HG02678 (cell line): Measurements from ENCODE around the gene MPRIP.

ENCODE experiments used
- ATAC-seq: cut with Tn5 transposase; IDR thresholded peaks from one replicate; pipeline ENCODE4 v1.9.1; 2021; ENCODE audit warnings: mild to moderate bottlenecking, moderate library complexity; ENCODE audit not compliant: unreplicated experiment

The MPRIP gene

DNA sequence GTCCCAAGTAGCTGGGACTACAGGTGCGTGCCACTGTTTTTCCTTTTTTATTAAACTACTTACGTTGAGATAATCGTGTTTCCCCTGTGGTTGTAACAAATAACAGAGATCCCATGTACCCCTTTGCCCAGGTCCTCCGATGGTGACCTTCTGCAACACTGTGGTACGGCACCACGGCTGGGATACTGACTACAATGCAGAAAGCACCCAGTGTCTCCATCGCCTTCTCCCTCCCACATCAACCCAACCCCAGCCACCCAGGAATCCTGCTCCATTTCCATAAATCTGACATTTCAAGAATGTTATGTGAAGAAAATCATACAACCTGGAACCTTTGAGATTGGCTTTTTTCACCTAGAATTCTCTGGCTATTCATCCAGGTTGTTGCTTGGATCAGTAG is 22.1 kb downstream of the MPRIP start:
- ATAC-seq: no peak

- no peak for ATAC-seq
These were observed 23.8 kb downstream of the MPRIP start for GRCh38 chr17:17066021-17066420.

GRCh38 chr17:17067257-17067656 is 25.0 kb downstream of the MPRIP start:
- ATAC-seq: no peak

DNA sequence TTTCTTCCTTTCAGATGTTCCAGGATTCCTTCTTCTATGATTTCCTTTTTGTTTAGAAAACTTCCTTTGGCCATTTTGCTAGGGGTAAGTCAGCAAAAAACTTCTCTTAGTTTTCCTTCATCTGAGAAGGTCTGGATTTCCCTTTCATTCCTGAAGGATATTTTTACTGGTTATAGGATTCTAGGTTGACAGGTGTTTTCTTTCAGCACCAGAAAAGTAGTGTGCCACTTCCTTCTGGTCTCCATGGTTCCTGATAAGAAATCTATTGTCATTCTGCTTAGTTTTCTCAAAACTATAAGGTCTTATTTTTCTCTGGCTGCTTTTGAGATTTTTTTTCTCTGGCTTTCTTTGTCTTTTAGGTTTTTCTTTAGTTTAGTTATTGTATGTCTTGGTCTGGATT is 27.6 kb downstream of the MPRIP start:
- ATAC-seq: no peak

DNA sequence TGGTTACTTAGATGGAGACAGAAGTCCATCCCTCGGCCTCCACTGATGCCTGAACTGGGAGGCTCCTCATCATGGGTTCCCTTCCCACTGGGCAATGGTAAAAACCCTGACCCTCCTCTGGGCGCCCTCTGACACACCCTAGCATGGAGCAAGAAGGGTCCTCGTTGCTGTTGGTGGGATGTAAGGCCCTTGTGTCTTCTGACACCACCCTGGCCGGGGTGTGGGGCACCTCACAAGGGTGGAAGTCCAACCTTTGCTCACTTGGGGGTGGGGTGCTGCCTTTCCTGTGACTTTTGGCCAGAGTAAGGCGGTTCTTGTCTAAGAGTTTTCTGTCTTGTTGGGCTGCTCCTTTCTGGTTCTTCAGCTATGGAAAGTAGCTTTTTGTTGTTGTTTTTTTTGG is 28.7 kb downstream of the MPRIP start:
- ATAC-seq: no peak

GRCh38 chr17:17071531-17072360 is 29.5 kb downstream of the MPRIP start:
- no peak for ATAC-seq

DNA sequence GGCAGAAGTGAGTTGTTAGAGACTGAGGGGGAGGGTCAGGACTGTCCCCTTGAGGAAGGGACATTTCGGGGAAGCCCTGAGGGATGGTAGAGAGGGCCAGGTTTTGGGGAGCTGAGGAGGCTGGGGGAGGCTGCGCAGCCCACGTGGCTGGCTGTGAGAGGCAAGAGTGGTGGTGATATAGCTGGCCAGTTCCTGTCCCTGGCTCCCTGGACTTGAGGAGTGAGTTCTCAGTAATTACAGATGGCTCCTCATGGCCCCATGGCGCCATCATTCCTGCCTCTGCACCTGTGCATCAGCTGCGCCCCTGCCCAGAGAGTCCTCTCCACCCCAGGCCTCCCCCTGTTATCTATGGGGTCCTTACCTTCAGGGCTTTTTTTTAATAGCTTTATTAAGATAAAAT is 30.3 kb downstream of the MPRIP start:
- no peak for ATAC-seq

DNA sequence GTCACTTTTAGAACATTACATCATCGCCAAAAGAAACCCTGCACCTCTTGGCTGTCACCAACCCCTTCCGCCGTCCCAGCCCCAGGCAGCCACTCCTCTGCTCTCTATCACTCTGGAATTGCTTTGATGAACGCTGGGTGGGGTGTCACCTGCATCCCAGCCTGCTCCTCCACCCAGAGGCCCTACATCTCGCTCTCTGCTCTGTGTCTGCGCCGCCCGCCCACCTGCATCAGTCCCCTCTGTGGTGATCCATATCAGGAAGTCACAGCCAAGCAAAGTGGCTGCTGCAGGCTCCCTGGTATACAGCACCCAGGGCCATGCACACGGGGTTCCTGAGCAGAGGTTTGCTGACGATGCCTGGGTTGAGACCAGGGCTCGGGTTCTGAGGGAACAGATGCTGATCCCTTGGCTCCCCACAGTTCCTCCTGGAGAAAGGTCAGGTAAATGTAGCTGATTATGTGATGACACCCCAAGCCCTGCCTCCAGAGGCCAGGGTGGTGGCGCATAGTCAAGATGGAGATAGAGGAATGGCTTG is 30.8 kb downstream of the MPRIP start:
- no peak for ATAC-seq

DNA sequence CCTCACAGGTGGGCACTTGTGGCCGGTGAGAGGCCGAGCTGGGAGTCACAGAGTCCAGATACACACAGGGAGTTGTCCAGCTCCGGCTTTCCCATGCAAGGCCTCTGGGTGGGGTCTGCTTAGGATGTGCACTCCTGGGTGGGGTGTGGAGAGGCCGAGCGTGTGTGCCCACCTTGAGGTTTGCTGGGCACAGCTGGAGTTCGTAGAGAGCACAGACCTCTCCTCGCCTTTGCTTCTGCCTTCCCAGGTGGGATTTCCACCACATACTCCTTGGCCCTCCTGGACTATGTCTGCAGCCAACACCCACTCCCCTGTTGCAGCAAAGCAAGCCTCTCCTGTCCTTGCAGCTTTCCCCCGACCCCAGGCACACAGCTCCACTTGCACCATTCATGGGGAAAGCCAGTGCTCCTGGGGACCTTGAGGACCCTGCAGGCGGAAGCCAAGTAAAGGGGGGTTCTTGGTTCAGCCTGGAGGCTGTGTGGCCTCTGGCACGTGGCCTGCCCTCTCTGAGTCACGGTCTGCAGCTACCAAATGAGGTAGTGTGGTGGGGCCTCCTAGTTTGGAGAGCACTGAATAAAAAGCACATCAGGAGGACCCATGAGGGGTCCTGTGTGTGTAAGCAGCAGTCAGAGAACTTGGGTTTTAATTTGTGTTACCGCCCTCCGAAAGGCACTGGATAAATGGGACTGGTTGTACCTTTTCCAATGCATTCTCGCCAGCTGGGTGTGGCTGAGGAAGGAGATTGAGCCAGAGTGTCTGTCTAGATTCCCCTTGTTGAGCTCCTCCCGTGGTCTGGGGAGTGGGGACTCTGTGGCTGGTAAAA is 31.5 kb downstream of the MPRIP start:
- ATAC-seq: no peak

DNA sequence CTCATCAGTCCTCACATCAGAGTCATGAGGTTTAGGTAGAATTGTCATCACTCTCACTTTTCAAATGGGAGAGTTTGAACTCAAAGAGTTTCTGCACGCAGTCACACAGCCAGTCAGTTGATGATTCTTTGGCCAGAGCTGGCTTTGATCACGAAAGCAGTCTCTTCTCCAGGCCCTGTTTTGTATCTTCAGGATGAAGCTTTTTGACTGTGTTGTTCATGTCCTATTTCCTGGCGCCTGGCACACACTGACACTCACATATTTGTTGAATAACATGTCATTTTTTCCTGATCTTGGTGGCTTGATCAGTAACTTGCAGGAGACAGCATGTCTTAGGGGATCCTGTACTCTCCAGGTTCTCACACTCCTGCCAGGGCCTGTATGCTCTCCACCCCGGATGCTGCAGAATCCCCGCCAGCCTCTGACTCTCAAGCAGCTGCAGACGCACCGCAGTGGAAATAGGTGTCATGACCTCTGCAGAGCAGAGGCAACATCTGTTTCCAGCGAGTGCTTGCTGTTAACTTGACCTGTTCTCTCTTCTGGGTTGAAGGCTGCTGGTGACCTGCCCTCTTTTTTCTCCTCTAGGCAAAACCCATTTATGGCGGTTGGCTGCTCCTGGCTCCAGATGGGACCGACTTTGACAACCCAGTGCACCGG is 33.0 kb downstream of the MPRIP start:
- ATAC-seq: no peak

GRCh38 chr17:17076066-17076465 is 33.8 kb downstream of the MPRIP start:
- ATAC-seq: no peak

GRCh38 chr17:17077101-17077500 is 34.8 kb downstream of the MPRIP start:
- ATAC-seq: no peak

DNA sequence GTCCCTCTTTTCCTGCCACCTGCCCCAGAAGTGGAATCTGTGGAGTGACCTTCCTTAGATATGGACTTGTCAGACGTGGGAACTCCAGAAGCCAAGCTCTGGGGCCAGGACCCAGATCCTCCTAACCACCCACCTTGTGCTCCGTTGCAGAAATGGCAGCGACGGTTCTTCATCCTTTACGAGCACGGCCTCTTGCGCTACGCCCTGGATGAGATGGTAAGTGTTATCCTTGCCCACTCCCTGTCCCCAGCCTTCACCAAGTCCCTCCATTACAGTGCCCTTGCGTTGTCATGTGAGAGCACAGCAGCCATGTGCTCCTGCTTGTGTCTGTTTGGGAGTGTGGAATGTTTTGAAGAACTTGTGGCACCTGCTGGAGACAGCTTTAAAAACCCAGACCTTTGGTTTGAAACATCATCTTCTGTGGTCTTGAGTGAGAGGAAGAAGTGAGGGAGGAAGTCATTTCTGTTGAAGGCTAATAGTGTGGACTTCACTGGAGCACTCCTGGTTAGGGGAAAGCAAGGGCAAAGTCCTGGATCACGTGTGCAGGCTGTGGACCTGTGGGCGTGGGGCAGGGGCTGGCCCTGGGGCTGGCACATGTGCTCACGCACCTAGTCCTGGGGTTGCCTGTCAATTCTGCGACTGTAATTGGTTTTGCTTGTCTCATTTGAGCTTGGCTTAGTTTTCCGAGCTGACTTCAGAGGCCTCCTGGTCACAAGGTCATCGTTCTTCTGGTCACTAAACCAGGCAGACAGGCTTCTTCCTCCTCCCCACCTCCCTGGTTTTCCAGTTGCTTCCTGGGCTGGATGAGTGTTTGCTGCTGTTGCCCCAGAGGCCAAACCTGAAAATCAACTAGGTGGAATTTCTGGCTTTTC is 35.8 kb downstream of the MPRIP start:
- no peak for ATAC-seq

DNA sequence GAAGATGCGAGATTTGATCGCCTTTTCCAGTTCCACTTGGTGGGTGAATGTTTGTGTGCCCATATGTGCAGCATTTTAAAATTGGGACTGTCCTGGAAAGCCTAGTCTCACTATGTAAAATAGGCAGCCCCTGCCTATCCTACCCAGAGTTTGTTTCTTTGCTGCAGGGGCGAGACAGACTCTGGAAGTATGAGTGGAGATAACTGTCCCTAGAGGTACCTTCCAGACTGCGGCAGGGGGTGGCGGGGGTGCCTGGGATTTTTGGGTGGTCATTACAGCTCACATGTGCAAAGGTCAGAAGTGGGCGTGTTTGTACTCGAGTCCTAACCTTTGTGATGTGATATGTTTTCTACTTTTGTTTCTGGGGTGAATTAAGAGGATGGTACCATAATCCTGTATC is 36.6 kb downstream of the MPRIP start:
- no peak for ATAC-seq

GRCh38 chr17:17079336-17079735 is 37.1 kb downstream of the MPRIP start:
- ATAC-seq: no peak

DNA sequence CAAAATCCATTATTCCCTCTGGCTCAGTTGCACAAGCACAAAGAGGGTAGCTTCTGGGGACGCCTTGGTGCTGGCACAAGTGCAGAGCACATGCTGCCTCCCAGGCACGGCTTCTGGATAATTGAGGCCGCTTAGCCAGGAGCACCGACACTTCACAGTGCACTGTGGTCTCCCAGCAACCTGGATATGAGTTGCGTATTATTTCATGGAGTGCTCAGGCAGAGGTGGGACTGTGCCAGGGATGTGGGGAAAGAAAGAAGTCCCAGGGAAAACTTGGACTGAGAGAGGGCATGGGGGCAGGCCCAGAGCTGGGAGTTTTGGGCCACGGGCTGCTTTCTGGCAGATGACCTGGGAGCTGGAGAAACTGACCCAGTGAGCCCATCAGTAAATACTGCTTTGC is 37.5 kb downstream of the MPRIP start:
- no peak for ATAC-seq

DNA sequence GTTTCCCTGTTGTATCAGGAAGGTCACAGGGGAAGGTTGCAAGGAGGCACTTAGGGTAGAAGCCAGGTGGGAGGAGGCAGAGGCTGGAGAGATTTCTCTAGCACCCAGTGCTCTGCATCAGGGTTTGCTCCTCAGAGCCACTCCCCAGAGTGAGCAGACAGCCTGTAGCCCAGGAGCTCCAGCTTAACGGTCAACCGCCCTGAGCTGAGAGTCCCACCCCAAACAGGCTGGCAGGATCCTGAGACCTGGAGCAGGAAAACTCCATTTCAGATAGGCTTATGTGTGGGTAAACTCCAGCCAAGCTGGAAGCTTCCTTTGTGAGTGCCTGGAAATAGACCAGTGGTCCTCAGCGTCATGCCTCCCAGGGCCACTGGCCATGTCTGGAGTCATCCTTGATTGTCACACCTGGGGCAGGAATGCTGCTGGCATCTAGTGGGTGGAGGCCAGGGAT is 37.9 kb downstream of the MPRIP start:
- no peak for ATAC-seq

- no peak for ATAC-seq
These were observed 38.5 kb downstream of the MPRIP start for GRCh38 chr17:17080781-17081180.

GRCh38 chr17:17081304-17081940 is 39.2 kb downstream of the MPRIP start:
- ATAC-seq: no peak

- no peak for ATAC-seq
These were observed 40.6 kb downstream of the MPRIP start for GRCh38 chr17:17082878-17083277.
